K562 (cell line): ENCODE measurements around the gene ICAM1. TPM values are rescaled to one million over a fixed set of nuclear protein-coding genes. Genes with fewer than 3 reads are reported as not detected.

Experiments used
- BDP1 ChIP-seq: IDR thresholded peaks from 3 replicates; pipeline ENCODE4 v1.6.1; 2011; ENCODE audit not compliant: insufficient read length, insufficient read depth
- DEAF1 ChIP-seq: fragments of 450-650 bp; formaldehyde crosslinking; IDR thresholded peaks from 2 replicates; pipeline ENCODE4 v1.4.0; 2020; ENCODE audit warnings: mild to moderate bottlenecking, moderate library complexity
- ELF1 ChIP-seq: fragments of 200-800 bp; sonication (Bioruptor generic); IDR thresholded peaks from 2 replicates; pipeline ENCODE4 v1.6.1; 2016; ENCODE audit warnings: missing genetic modification characterization, missing compliant biosample characterization
- GTF2E2 ChIP-seq: fragments of 200-800 bp; sonication (Bioruptor generic); IDR thresholded peaks from 2 replicates; pipeline ENCODE4 v1.6.1; 2016; ENCODE audit warnings: missing genetic modification characterization, missing compliant biosample characterization
- NR2C1 ChIP-seq, 2 experiments: fragments of 450-650 bp; IDR thresholded peaks; 2 replicates each; pipeline ENCODE4 v1.6.1; 2017; ENCODE audit warnings: mild to moderate bottlenecking in 2 of 2, antibody characterized with exemption in 1 of 2, inconsistent platforms in 1 of 2, missing compliant biosample characterization in 1 of 2, missing genetic modification characterization in 1 of 2
- RERE ChIP-seq: sonication (generic); formaldehyde crosslinking; IDR thresholded peaks from 2 replicates; pipeline ENCODE4 v1.8.0; 2023; ENCODE audit warnings: missing genetic modification reagents, mild to moderate bottlenecking, borderline replicate concordance
- SMAD4 ChIP-seq: fragments of 250-450 bp; sonication (Bioruptor Pico); conservative IDR thresholded peaks from 2 replicates; pipeline ENCODE4 v1.8.0; 2021; ENCODE audit warnings: inconsistent platforms, mild to moderate bottlenecking, moderate library complexity
- SRSF1 ChIP-seq: fragments of 200-400 bp; formaldehyde crosslinking; IDR thresholded peaks from 2 replicates; pipeline ENCODE4 v1.6.1; 2017; ENCODE audit warnings: mild to moderate bottlenecking, low read depth, low read length, moderate library complexity
- TCF7L2 ChIP-seq: fragments of 150-350 bp; IDR thresholded peaks from 2 replicates; pipeline ENCODE4 v1.6.1; 2016; ENCODE audit warnings: low read depth, mild to moderate bottlenecking, low read length, moderate library complexity
- ZNF277 ChIP-seq: fragments of 250-450 bp; sonication (Bioruptor Pico); IDR thresholded peaks from 2 replicates; pipeline ENCODE4 v1.8.0; 2022; ENCODE audit warnings: inconsistent platforms, mild to moderate bottlenecking, moderate library complexity, borderline replicate concordance
- ZNF395 ChIP-seq: fragments of 200-800 bp; sonication (Bioruptor generic); IDR thresholded peaks from 2 replicates; pipeline ENCODE4 v1.6.1; 2017; ENCODE audit warnings: missing genetic modification characterization, missing compliant biosample characterization
- ZNF398 ChIP-seq: fragments of 250-450 bp; sonication (Bioruptor Pico); IDR thresholded peaks from 2 replicates; pipeline ENCODE4 v1.8.0; 2021; ENCODE audit warnings: moderate library complexity, mild to moderate bottlenecking, inconsistent platforms
- ZNF695 ChIP-seq: fragments of 450-650 bp; formaldehyde crosslinking; IDR thresholded peaks from 2 replicates; pipeline ENCODE4 v1.4.0; 2020; ENCODE audit warnings: mild to moderate bottlenecking, moderate library complexity
- ZSCAN29 ChIP-seq: fragments of 450-650 bp; IDR thresholded peaks from 2 replicates; pipeline ENCODE4 v1.6.1; 2017
- polyA plus RNA-seq, 8 experiments: library from polyadenylated mRNA; depleted of rRNA in 4 of 8; stranded (reverse) in 5 of 8; unstranded in 3 of 8; fragments of >200 nt; fragmentation: Nextera tagmentation in 2 of 8; fragmentation: Illumina TruSeq in 1 of 8; extraction: Ambion mirVana in 2 of 8; extraction: Trizol in 1 of 8; gene quantifications; 2 replicates each; pipeline versions ENCODE4 v1.2.1 to v1.2.3, GENCODE V29; 2011 to 2014; ENCODE audit warnings: inconsistent platforms in 1 of 8, missing spikeins in 1 of 8
- total RNA-seq, 7 experiments: library from RNA; depleted of rRNA in 6 of 7; stranded (reverse); fragments of >200 nt in 6 of 7; fragmentation: Illumina TruSeq in 2 of 7; extraction: Trizol in 2 of 7; gene quantifications; 2 replicates each; pipeline versions ENCODE4 v1.2.1 to v1.2.3, GENCODE V29; 2011 to 2021; ENCODE audit warnings: low replicate concordance in 1 of 7

ICAM1 gene
- total and polyA plus RNA-seq, 9 of the 15 experiments (the other 6 are each of a cell fraction or from before 2014, with no cell fraction given): 2.3 to 24.4 (median 13.4) TPM

- TF ChIP-seq ZNF398 (CRISPR knock-in tag) (no peak), RERE (CRISPR knock-in tag) (no peak), TCF7L2 (no peak), GTF2E2 (tag) (no peak), ZNF277 (CRISPR knock-in tag) (no peak), ZNF695 (no peak; the same call in 1 of the 2 replicates), ZSCAN29 (no peak), ELF1 (tag) (no peak), SMAD4 (0 out of 2 replicates have a peak, but pooled peaks have one; percentile 24), SRSF1 (no peak), NR2C1 (IDR thresholded peaks at IDR 0.05) (peak; percentile 56), NR2C1 (tag; IDR thresholded peaks at IDR 0.05) (0 out of 2 replicates have a peak, but pooled peaks have one; percentile 17), BDP1 (no peak), ZNF395 (peak; percentile 71; the same call in 1 of the 2 replicates), DEAF1 (CRISPR knock-in tag) (no peak)
Measured at GRCh38 chr19:10315335-10316214, 44.7 kb downstream of the ICAM1 start, which contains the start of gene FDX2 (continued).
